DOHH2 (cell line): ENCODE data around the gene YPEL1.

Source experiments
- H3F3A ChIP-seq: fragments of 200-600 bp; sonication (generic), shearing (Covaris generic); 2 replicates; pipeline ENCODE4 v1.6.0; 2016; ENCODE audit warnings: antibody characterized with exemption, mild to moderate bottlenecking; ENCODE audit not compliant: control insufficient read depth, insufficient read depth
- H3K27ac ChIP-seq: fragments of 200-600 bp; sonication (generic); 2 replicates; pipeline ENCODE4 v1.5.1; 2014; ENCODE audit warnings: low read depth, mild to moderate bottlenecking, low read length, moderate library complexity
- H3K27me3 ChIP-seq: fragments of 200-600 bp; sonication (generic); 2 replicates; pipeline ENCODE4 v1.6.1; 2014; ENCODE audit warnings: mild to moderate bottlenecking, low read length, mixed read lengths; ENCODE audit not compliant: control insufficient read depth
- H3K36me3 ChIP-seq: fragments of 200-600 bp; sonication (generic); 2 replicates; pipeline ENCODE4 v1.6.1; 2014; ENCODE audit warnings: mild to moderate bottlenecking, low read length, moderate library complexity, mixed read lengths; ENCODE audit not compliant: control insufficient read depth
- H3K4me1 ChIP-seq: fragments of 200-600 bp; sonication (generic); 2 replicates; pipeline ENCODE4 v1.6.1; 2014; ENCODE audit warnings: mild to moderate bottlenecking, low read length, mixed read lengths; ENCODE audit not compliant: control insufficient read depth
- H3K4me2 ChIP-seq: fragments of 200-600 bp; sonication (generic); 2 replicates; pipeline ENCODE4 v1.6.0; 2014; ENCODE audit warnings: mild to moderate bottlenecking, low read length, moderate library complexity
- H3K4me3 ChIP-seq: fragments of 200-600 bp; sonication (generic); 2 replicates; pipeline ENCODE4 v1.5.1; 2014; ENCODE audit warnings: mild to moderate bottlenecking, low read length, mixed read lengths
- H3K79me2 ChIP-seq: fragments of 200-600 bp; sonication (generic); 2 replicates; pipeline ENCODE4 v1.6.1; 2014; ENCODE audit warnings: mild to moderate bottlenecking, low read length, mixed read lengths; ENCODE audit not compliant: control insufficient read depth
- H3K9me2 ChIP-seq: fragments of 200-600 bp; sonication (generic); replicated peaks from 2 replicates; pipeline ENCODE4 v1.6.1; 2014; ENCODE audit warnings: mild to moderate bottlenecking, low read length, mixed read lengths; ENCODE audit not compliant: control insufficient read depth
- H3K9me3 ChIP-seq: fragments of 200-600 bp; sonication (generic); 2 replicates; pipeline ENCODE4 v1.6.1; 2014; ENCODE audit warnings: antibody characterized with exemption, low read length, mixed read lengths; ENCODE audit not compliant: control insufficient read depth, insufficient read depth
- H4K20me1 ChIP-seq: fragments of 200-600 bp; sonication (generic); 2 replicates; pipeline ENCODE4 v1.6.0; 2014; ENCODE audit warnings: low read depth, mild to moderate bottlenecking, antibody characterized with exemption, low read length, moderate library complexity; ENCODE audit not compliant: control insufficient read depth, insufficient read depth
- EZH2phosphoT487 ChIP-seq: fragments of 200-600 bp; sonication (generic); IDR thresholded peaks from 2 replicates; pipeline ENCODE4 v1.6.1; 2017; ENCODE audit warnings: borderline replicate concordance, mild to moderate bottlenecking, antibody characterized with exemption, low read length, moderate library complexity, mixed read lengths
- TF ChIP-seq, protein P1 (sequence below): fragments of 200-600 bp; sonication (generic); IDR thresholded peaks from one replicate; pipeline ENCODE4 v1.5.1; 2014; ENCODE audit warnings: antibody characterized with exemption, mild to moderate bottlenecking, low read depth, low read length; ENCODE audit not compliant: poor library complexity, severe bottlenecking

Gene YPEL1

DNA sequence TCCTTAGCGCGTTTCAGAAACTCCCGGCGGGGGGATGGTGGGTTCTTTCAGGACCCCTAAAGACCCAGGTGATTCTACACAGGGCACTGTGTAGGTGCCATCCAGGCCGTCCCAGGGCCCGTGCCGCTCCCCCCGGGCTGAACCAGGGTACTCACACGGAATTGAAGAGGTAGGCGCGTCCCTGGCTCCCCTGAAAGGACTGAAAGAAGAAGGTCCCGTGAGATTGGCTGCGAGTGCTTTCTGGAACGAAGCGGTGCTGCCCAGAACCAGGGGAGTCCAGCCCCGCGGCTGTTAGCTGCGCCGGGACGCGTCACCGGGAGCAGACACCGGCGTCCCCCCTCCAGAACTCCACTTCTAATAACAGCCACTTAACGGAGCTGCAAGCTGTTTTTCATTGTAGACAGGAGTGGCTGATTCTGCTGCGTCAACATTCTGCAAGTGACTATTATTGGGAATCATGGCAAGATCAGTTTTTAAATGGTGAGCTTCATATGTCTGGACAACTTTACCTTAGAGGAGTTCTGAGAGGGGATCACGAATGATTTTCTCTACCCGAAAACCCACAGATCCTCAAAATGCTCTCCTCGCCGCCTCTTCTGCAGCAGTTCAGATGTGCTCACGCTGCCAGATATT is 31.8 kb downstream of the YPEL1 start:
- H4K20me1 ChIP-seq: no peaks in the 10 kb centered on the region
- H3K9me2 ChIP-seq: no peaks in the 10 kb centered on the region
- H3F3A ChIP-seq: peaks cover 7% of the 10 kb centered on the region; the same call in 1 of the 2 replicates
- H3K27ac ChIP-seq: no peak overlapping the region
- no peaks in the 10 kb centered on the region for H3K27me3 ChIP-seq
- no peak overlapping the region for H3K4me2 ChIP-seq
- no peaks in the 10 kb centered on the region for H3K9me3 ChIP-seq
- TF ChIP-seq, protein P1, sequence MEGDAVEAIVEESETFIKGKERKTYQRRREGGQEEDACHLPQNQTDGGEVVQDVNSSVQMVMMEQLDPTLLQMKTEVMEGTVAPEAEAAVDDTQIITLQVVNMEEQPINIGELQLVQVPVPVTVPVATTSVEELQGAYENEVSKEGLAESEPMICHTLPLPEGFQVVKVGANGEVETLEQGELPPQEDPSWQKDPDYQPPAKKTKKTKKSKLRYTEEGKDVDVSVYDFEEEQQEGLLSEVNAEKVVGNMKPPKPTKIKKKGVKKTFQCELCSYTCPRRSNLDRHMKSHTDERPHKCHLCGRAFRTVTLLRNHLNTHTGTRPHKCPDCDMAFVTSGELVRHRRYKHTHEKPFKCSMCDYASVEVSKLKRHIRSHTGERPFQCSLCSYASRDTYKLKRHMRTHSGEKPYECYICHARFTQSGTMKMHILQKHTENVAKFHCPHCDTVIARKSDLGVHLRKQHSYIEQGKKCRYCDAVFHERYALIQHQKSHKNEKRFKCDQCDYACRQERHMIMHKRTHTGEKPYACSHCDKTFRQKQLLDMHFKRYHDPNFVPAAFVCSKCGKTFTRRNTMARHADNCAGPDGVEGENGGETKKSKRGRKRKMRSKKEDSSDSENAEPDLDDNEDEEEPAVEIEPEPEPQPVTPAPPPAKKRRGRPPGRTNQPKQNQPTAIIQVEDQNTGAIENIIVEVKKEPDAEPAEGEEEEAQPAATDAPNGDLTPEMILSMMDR: no peak
- TF ChIP-seq EZH2phosphoT487: no peak
- H3K4me1 ChIP-seq: peaks cover 14% of the 10 kb centered on the region
- no peaks in the 10 kb centered on the region for H3K79me2 ChIP-seq
- peaks cover 5% of the 10 kb centered on the region; the same call in 1 of the 2 replicates for H3K36me3 ChIP-seq
- H3K4me3 ChIP-seq: no peak overlapping the region

DNA sequence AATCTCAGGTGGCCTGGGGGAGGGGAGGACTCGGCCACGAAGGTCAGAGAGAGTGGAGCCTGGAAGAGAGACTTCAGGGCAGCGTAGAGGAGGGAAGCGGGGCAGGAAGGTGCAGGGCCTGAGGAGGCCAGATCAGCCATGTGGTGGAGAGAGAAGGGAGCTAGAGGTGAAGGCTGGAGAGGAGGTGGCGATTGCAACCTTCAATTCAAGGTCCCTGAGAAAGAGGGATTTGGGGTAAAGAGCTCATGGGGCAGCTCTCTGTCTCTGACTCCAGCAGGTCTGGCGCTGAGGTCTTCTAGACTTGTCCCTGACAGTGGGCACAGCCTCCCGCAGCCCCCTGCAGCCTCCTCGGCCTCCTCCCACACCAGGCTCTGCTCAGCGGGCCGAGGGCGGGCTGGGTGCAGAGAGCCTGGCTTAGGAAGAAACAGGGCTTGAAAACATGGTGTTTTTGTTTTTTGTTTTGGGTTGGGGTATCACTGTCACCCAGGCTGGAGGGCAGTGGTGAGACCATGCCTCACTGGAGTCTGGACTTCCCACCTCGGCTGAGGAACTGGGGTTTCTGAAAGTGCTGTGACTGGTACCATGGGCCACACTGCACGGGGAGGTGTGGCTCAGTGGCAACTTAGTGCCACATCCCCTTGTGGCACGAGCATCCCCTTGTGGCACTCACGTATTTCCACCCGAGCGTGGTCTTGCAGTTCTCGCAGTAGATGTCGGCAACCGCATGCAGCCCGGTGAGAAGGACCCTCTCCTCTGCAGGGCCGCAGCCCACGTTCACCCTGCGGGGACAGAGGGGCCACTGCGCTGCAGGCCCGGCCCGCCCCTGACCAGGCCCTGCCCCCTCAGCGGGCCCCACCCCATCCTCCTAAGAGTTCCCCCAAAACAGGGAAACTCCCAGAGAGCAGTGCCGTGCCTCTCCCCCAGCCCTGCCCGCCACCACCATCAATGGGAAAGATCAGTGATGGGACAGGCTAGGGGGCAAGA is 32.6 kb downstream of the YPEL1 start:
- Histone ChIP-seq H3K36me3 (peaks cover 5% of the 10 kb centered on the region), H3K9me2 (no peaks in the 10 kb centered on the region), H3F3A (peaks cover 7% of the 10 kb centered on the region; the same call in 1 of the 2 replicates), H3K9me3 (no peaks in the 10 kb centered on the region), H3K27me3 (no peaks in the 10 kb centered on the region), H3K4me2 (no peak overlapping the region), H3K27ac (no peak overlapping the region), H4K20me1 (no peaks in the 10 kb centered on the region), H3K4me3 (no peak overlapping the region), H3K79me2 (no peaks in the 10 kb centered on the region), H3K4me1 (peaks cover 9% of the 10 kb centered on the region)
- TF ChIP-seq, protein P1: no peak
- TF ChIP-seq EZH2phosphoT487: no peak

DNA sequence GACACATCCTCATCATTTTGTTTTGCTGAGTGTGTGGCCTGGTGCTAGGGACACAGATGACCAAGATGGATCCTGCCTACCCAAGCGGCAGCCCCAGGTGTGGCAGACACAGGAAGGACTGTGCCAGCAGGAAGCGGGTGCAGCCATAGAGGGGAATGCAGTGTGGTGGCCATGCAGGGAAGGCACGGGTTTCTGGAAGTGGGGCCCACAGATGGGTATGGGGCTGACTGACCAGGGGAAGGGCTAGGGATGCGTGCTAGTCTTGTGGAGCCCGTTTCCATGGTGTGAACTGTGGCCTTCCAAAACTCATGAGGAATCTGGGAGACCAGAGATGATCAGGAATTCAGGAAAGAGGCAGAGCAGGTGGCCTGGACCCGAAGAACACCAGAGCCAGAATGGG is 33.5 kb downstream of the YPEL1 start:
- Histone ChIP-seq H3K9me3 (no peaks in the 10 kb centered on the region), H3K79me2 (no peaks in the 10 kb centered on the region), H3K27me3 (no peaks in the 10 kb centered on the region), H3K4me3 (no peak overlapping the region), H3K27ac (no peak overlapping the region), H3K4me2 (no peak overlapping the region), H3F3A (no peaks in the 10 kb centered on the region; the same call in 1 of the 2 replicates), H3K4me1 (peaks cover under 1% of the 10 kb centered on the region; the same call in 1 of the 2 replicates), H4K20me1 (no peaks in the 10 kb centered on the region), H3K36me3 (peaks cover 14% of the 10 kb centered on the region), H3K9me2 (no peaks in the 10 kb centered on the region)
- TF ChIP-seq, protein P1: no peak
- TF ChIP-seq EZH2phosphoT487: no peak
